Measurements from ENCODE around the gene PPIP5K1.
"Not testable (repeated sequence)": the region's sequence is repeated elsewhere in the genome, so short reads cannot be mapped to it uniquely, and the experiment has no call there.

The PPIP5K1 gene

DNA sequence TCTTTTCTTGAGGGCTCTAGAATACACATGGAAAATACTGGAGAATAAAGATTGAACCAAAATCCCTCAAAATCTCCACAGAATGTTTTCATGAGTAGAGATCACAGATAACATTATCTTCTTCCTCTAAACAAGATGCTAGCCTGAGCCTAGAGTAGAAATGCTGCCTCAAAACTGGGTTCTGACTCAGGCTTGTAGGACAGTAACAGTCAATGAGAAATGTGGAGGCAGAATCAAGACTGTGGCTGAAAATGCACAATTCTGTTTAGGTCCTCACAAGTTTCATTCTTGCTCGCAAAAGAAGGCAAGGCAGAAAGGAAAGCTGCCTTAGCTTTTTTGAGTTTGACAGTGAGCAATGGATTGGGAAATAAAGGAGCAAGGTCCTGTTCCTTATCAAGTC, 15.4 kb downstream of the PPIP5K1 start:
- H3K36me3 ChIP-seq (ENCODE audit: control insufficient read depth, insufficient read depth, low read length); H3K27me3 ChIP-seq (replicated peaks; ENCODE audit: control insufficient read depth, insufficient read depth, low read length); DNase-seq (ENCODE audit: extremely low read depth, insufficient read length); H3K4me3 ChIP-seq (replicated peaks; ENCODE audit: low read depth, low read length): not testable (repeated sequence)

GRCh38 chr15:43566615-43567014, 23.4 kb downstream of the PPIP5K1 start:
- not testable (repeated sequence) for DNase-seq (ENCODE audit: extremely low read depth, insufficient read length); H3K4me3 ChIP-seq (replicated peaks; ENCODE audit: low read depth, low read length); H3K36me3 ChIP-seq (ENCODE audit: control insufficient read depth, insufficient read depth, low read length); H3K27me3 ChIP-seq (replicated peaks; ENCODE audit: control insufficient read depth, insufficient read depth, low read length)

DNA sequence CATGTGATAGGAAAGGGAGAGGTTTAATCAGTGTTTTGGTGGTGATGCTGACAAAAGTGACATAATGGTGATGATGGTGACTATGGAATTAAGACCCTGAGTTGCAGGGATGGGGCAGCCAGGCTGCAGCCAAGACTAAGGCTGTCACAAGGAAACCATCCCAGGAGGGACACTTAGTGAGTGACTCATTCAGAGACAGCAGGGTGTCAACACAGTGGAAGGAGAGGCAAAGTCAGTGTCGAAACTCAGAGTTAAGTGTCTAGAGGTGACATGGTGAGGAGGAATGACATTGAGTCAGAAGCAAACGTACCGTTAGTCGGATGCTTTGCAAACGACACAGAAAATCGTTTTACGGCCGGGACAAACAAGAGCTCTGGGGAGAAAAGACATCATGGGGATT, 26.2 kb downstream of the PPIP5K1 start:
- not testable (repeated sequence) for H3K27me3 ChIP-seq (replicated peaks; ENCODE audit: control insufficient read depth, insufficient read depth, low read length); H3K36me3 ChIP-seq (ENCODE audit: control insufficient read depth, insufficient read depth, low read length); H3K4me3 ChIP-seq (replicated peaks; ENCODE audit: low read depth, low read length); DNase-seq (ENCODE audit: extremely low read depth, insufficient read length)

GRCh38 chr15:43562753-43563152, 27.3 kb downstream of the PPIP5K1 start:
- H3K36me3 ChIP-seq (ENCODE audit: control insufficient read depth, insufficient read depth, low read length); H3K27me3 ChIP-seq (replicated peaks; ENCODE audit: control insufficient read depth, insufficient read depth, low read length); DNase-seq (ENCODE audit: extremely low read depth, insufficient read length); H3K4me3 ChIP-seq (replicated peaks; ENCODE audit: low read depth, low read length): not testable (repeated sequence)

DNA sequence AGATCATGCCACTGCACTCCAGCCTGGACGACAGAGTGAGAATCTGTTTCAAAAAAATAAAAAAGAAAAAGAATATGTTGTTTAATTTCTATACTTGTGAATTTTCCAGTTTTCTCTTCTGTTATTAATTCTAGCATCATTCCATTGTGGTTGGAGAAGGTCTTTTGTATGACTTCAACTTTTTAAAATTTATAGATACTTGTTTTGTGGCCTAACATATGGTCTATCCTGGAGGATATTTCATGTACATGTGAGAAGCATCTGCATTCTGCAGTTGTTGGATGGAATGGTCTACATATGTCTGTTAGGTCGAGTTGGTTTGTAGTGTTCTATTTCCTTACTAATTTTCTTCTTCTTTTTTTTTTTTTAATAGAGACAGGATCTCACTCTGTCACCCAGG, 37.0 kb downstream of the PPIP5K1 start:
- TF ChIP-seq, protein P1, sequence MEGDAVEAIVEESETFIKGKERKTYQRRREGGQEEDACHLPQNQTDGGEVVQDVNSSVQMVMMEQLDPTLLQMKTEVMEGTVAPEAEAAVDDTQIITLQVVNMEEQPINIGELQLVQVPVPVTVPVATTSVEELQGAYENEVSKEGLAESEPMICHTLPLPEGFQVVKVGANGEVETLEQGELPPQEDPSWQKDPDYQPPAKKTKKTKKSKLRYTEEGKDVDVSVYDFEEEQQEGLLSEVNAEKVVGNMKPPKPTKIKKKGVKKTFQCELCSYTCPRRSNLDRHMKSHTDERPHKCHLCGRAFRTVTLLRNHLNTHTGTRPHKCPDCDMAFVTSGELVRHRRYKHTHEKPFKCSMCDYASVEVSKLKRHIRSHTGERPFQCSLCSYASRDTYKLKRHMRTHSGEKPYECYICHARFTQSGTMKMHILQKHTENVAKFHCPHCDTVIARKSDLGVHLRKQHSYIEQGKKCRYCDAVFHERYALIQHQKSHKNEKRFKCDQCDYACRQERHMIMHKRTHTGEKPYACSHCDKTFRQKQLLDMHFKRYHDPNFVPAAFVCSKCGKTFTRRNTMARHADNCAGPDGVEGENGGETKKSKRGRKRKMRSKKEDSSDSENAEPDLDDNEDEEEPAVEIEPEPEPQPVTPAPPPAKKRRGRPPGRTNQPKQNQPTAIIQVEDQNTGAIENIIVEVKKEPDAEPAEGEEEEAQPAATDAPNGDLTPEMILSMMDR (IDR thresholded peaks at IDR 0.05; ENCODE audit: insufficient read depth, low read length, poor library complexity, severe bottlenecking) = no peak
- DNase-seq (ENCODE audit: extremely low read depth, insufficient read length) = no peak
- Histone ChIP-seq H3K36me3 (ENCODE audit: control insufficient read depth, insufficient read depth, low read length) (no peaks in the 10 kb centered on the region), H3K4me3 (replicated peaks; ENCODE audit: low read depth, low read length) (no peak overlapping the region), H3K27me3 (replicated peaks; ENCODE audit: control insufficient read depth, insufficient read depth, low read length) (no peaks in the 10 kb centered on the region)

DNA sequence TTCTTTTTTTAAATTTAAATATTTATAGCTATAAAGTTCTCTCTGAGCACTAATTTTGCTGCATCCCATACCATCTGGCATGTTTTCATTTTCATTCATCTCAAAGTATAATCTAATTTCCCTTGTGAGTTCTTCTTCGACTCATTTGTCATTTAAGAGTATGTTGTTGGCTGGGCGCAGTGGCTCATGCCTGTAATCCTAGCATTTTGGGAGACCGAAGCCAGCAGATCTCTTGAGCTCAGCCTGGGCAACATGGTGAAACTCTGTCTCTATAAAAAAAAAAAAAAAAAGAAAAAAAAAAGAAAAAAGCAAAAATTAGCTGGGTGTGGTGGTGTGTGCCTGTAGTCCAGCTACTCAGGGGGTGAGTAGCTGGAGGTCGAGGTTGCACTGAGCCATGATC, 37.8 kb downstream of the PPIP5K1 start:
- Histone ChIP-seq H3K4me3 (replicated peaks; ENCODE audit: low read depth, low read length) (no peak overlapping the region), H3K36me3 (ENCODE audit: control insufficient read depth, insufficient read depth, low read length) (no peaks in the 10 kb centered on the region), H3K27me3 (replicated peaks; ENCODE audit: control insufficient read depth, insufficient read depth, low read length) (no peaks in the 10 kb centered on the region)
- no peak for DNase-seq (ENCODE audit: extremely low read depth, insufficient read length)
- TF ChIP-seq, protein P1 (IDR thresholded peaks at IDR 0.05; ENCODE audit: insufficient read depth, low read length, poor library complexity, severe bottlenecking) = no peak

DNA sequence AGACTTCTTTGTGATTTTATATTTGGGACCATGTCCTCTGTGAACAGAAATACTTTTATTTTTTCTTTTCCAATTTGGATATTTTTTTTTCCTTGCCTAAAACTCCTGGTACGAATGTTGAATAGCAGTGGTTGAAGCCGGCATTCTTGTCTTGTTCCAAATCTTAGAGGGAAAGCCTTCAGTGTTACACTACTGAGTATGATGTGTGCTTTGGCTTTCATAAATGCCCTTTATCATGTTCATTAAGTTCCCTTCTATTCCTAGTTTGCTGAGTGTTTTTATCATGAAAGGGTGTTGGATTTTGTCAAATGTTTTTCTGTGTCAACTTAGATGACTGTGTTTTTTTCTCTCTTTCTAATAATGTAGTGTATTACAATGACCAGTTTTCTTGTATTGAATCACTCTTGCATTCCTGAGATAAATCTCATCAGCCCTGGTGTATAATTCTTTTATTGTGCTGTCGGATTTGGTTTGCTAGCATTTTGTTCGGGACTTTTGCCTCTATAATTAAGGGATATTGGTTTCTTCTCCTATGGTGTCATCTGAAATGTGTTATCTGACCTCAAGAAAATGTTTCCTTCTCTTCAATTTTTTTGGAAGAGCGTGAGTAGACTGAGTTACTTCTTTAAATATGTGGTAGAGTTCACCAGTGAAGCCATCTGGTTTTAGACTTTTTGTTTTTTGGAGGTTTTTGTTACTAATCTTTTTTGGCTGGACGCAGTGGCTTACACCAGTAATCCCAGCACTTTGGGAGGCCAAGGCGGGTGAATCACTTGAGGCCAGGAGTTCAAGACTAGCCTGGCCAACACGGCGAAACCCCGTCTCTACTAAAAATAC, 39.3 kb downstream of the PPIP5K1 start:
- Histone ChIP-seq H3K36me3 (ENCODE audit: control insufficient read depth, insufficient read depth, low read length) (no peaks in the 10 kb centered on the region), H3K4me3 (replicated peaks; ENCODE audit: low read depth, low read length) (no peak overlapping the region), H3K27me3 (replicated peaks; ENCODE audit: control insufficient read depth, insufficient read depth, low read length) (no peaks in the 10 kb centered on the region)
- TF ChIP-seq, protein P1 (IDR thresholded peaks at IDR 0.05; ENCODE audit: insufficient read depth, low read length, poor library complexity, severe bottlenecking) = no peak
- no peak for DNase-seq (ENCODE audit: extremely low read depth, insufficient read length)

DNA sequence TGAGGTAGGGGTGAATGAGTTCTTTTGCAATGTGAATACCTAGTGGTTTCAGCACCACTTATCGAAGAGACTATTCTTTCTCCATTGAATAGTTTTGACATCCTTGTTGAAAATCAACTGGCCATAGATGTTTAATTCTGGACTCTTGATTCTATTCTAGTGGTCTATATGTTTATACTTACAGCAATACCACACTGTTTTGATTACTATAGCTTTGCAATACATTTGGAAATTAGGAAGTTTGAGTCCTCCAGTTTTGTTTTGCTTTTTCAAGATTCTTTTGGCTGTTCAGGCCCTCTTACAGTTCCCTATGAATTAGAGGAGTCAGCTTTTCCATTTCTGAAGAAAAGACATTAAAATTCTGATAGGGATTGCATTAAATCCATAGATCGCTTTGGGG, 42.5 kb downstream of the PPIP5K1 start:
- Histone ChIP-seq H3K36me3 (ENCODE audit: control insufficient read depth, insufficient read depth, low read length) (no peaks in the 10 kb centered on the region), H3K4me3 (replicated peaks; ENCODE audit: low read depth, low read length) (no peak overlapping the region), H3K27me3 (replicated peaks; ENCODE audit: control insufficient read depth, insufficient read depth, low read length) (no peaks in the 10 kb centered on the region)
- TF ChIP-seq, protein P1 (IDR thresholded peaks at IDR 0.05; ENCODE audit: insufficient read depth, low read length, poor library complexity, severe bottlenecking) = no peak
- DNase-seq (ENCODE audit: extremely low read depth, insufficient read length) = no peak

Data from GM06990 (cell line).